HG03571 (cell line): ENCODE data around the gene PAPOLB.
"Not testable (repeated sequence)": the region's sequence is repeated elsewhere in the genome, so short reads cannot be mapped to it uniquely, and the experiment has no call there.

Experiments
- ATAC-seq: cut with Tn5 transposase; IDR thresholded peaks from one replicate; pipeline ENCODE4 v1.9.1; 2021; ENCODE audit not compliant: unreplicated experiment

Gene PAPOLB

GRCh38 chr7:4861673-4862072 is at the start of gene PAPOLB:
Gene PAPOLB, minus strand, starts transcription at chr7:4862030. Its CDS starts 220 bp downstream, at chr7:4861810.
- ATAC-seq = no peak

- ATAC-seq = no peak
Measured at GRCh38 chr7:4911111-4911828, 49.4 kb upstream of the PAPOLB start.

GRCh38 chr7:4906682-4907081 is 44.9 kb upstream of the PAPOLB start:
- no peak for ATAC-seq

- ATAC-seq = no peak
Measured at GRCh38 chr7:4905171-4905570, 43.3 kb upstream of the PAPOLB start.

GRCh38 chr7:4904346-4904745 is 42.5 kb upstream of the PAPOLB start:
- no peak for ATAC-seq

GRCh38 chr7:4895766-4896165 is 33.9 kb upstream of the PAPOLB start:
- ATAC-seq = no peak

GRCh38 chr7:4894482-4894881 is 32.7 kb upstream of the PAPOLB start:
- no peak for ATAC-seq

GRCh38 chr7:4893929-4894475 is 32.2 kb upstream of the PAPOLB start:
- no peak for ATAC-seq

GRCh38 chr7:4893188-4893587 is 31.4 kb upstream of the PAPOLB start:
- not testable (repeated sequence) for ATAC-seq

GRCh38 chr7:4891522-4891921 is 29.7 kb upstream of the PAPOLB start:
- ATAC-seq = not testable (repeated sequence)

GRCh38 chr7:4889682-4890081 is 27.9 kb upstream of the PAPOLB start:
- ATAC-seq = no peak

GRCh38 chr7:4888161-4888560 is 26.3 kb upstream of the PAPOLB start:
- ATAC-seq = no peak

- no peak for ATAC-seq
Measured at GRCh38 chr7:4886671-4887070, 24.8 kb upstream of the PAPOLB start.

- ATAC-seq = no peak
Measured at GRCh38 chr7:4885317-4885807, 23.5 kb upstream of the PAPOLB start.

GRCh38 chr7:4884164-4884563 is 22.3 kb upstream of the PAPOLB start:
- no peak for ATAC-seq

- ATAC-seq = no peak
Measured at GRCh38 chr7:4883372-4884144, 21.7 kb upstream of the PAPOLB start, which contains the start of gene RADIL. Gene RADIL, minus strand, starts transcription at chr7:4883716. Its CDS starts 5,577 bp downstream, at chr7:4878139.

GRCh38 chr7:4883033-4883371 is 21.2 kb upstream of the PAPOLB start:
- no peak for ATAC-seq

GRCh38 chr7:4882169-4883032 is 20.6 kb upstream of the PAPOLB start:
- no peak for ATAC-seq

- no peak for ATAC-seq
Measured at GRCh38 chr7:4880218-4880617, 18.4 kb upstream of the PAPOLB start.

- no peak for ATAC-seq
Measured at GRCh38 chr7:4879396-4880081, 17.7 kb upstream of the PAPOLB start.
